Measurements from ENCODE around the gene REXO4.

REXO4 gene

GRCh38 chr9:133362359-133363044, 55.3 kb downstream of the REXO4 start:
- DNase-seq = no peak

- no peak for DNase-seq
Measured at GRCh38 chr9:133361507-133362092, 56.2 kb downstream of the REXO4 start.

GRCh38 chr9:133360400-133361393, 57.1 kb downstream of the REXO4 start:
- DNase-seq = no peak

- no peak for DNase-seq
Measured at GRCh38 chr9:133359399-133360175, 58.2 kb downstream of the REXO4 start.

DNA sequence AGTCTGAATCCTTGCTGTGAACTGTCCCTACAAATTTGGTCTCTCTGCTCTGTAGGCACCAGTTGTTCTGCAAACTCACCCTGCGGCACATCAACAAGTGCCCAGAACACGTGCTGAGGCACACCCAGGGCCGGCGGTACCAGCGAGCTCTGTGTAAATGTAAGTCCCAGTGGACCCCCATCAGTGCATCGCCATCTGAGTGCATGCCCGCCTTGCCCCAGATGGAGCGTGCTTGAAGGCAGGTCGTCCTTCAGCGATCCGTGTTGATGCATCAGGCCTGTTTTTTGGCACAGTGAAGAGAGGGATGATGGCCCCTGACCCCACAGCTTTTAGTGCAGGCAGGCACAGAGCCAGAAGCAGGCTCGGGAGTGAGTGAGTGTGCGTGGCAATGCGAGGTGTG, 60.2 kb downstream of the REXO4 start:
- no peak for DNase-seq

- peak; percentile 94 for DNase-seq
Measured at GRCh38 chr9:133356391-133357091, 61.3 kb downstream of the REXO4 start, which contains the start of the genes SURF1 and SURF2. SURF1 (minus strand) TSS chr9:133356487; CDS start chr9:133356453, 34 bp downstream. SURF2 (plus strand) TSS chr9:133356550; CDS start chr9:133356593, 43 bp downstream.

All from activated CD8-positive, alpha-beta memory T cell treated with anti-CD3 and anti-CD28 coated beads for 24 hours (primary cell).